Stimulated activated CD8-positive, alpha-beta memory T cell treated with anti-CD3 and anti-CD28 coated beads, Interleukin-7, amount 100 ng/mL, for 4 hours (primary cell): ENCODE data around the gene ADAD1.
A peak's percentile ranks its signal among the peaks of the same experiment; 100 is the strongest.
"Not testable (repeated sequence)": the region's sequence is repeated elsewhere in the genome, so short reads cannot be mapped to it uniquely, and the experiment has no call there.

Source experiments
- DNase-seq, 2 donors: peaks; one replicate each; pipeline ENCODE4 v3.0.0-alpha.2; 2020; ENCODE audit warnings: low read depth in 2 of 2

The ADAD1 gene

GRCh38 chr4:122378711-122379110 lies at the start of gene ADAD1:
Gene ADAD1 (plus strand): TSS chr4:122379011. CDS start chr4:122380070, 1,059 bp downstream.
- DNase-seq, result no peak

GRCh38 chr4:122329876-122330565 lies 48.8 kb upstream of the ADAD1 start:
- DNase-seq, result no peak

GRCh38 chr4:122331195-122331594 lies 47.6 kb upstream of the ADAD1 start:
- DNase-seq, result no peak

- no peak for DNase-seq
Observed at GRCh38 chr4:122334828-122335227, 44.0 kb upstream of the ADAD1 start.

GRCh38 chr4:122341886-122342285 lies 36.9 kb upstream of the ADAD1 start:
- no peak for DNase-seq

- DNase-seq, result no peak
Observed at GRCh38 chr4:122346036-122346435, 32.8 kb upstream of the ADAD1 start.

GRCh38 chr4:122346503-122346902 lies 32.3 kb upstream of the ADAD1 start:
- DNase-seq, result no peak

- DNase-seq, result no peak
Observed at GRCh38 chr4:122356317-122356808, 22.4 kb upstream of the ADAD1 start.

- DNase-seq, result no peak
Observed at GRCh38 chr4:122360754-122361153, 18.1 kb upstream of the ADAD1 start.

- no peak for DNase-seq
Observed at GRCh38 chr4:122364700-122365404, 14.0 kb upstream of the ADAD1 start.

- DNase-seq, result not testable (repeated sequence)
Observed at GRCh38 chr4:122368786-122369185, 10.0 kb upstream of the ADAD1 start.

- DNase-seq, result no peak
Observed at GRCh38 chr4:122377352-122377751, 1.5 kb upstream of the ADAD1 start.

GRCh38 chr4:122379239-122379638 lies 428 bp downstream of the ADAD1 start:
- DNase-seq, result no peak

- DNase-seq, result no peak
Observed at GRCh38 chr4:122383341-122383740, 4.5 kb downstream of the ADAD1 start.

- no peak for DNase-seq
Observed at GRCh38 chr4:122384245-122384644, 5.4 kb downstream of the ADAD1 start.

GRCh38 chr4:122393276-122393675 lies 14.5 kb downstream of the ADAD1 start:
- no peak for DNase-seq

GRCh38 chr4:122403861-122404260 lies 25.1 kb downstream of the ADAD1 start:
- DNase-seq, result no peak

- no peak for DNase-seq
Observed at GRCh38 chr4:122412547-122412946, 33.7 kb downstream of the ADAD1 start.

GRCh38 chr4:122423246-122423645 lies 44.4 kb downstream of the ADAD1 start:
- DNase-seq, result no peak

- DNase-seq, result no peak
Observed at GRCh38 chr4:122431351-122431750, 52.5 kb downstream of the ADAD1 start.

- DNase-seq, result no peak
Observed at GRCh38 chr4:122434285-122434684, 55.5 kb downstream of the ADAD1 start.

GRCh38 chr4:122450847-122451246 lies 72.0 kb downstream of the ADAD1 start:
- peak in 1 of 2 donors; percentile 12 for DNase-seq

- no peak for DNase-seq
Observed at GRCh38 chr4:122453384-122453995, 74.7 kb downstream of the ADAD1 start.
